Loucy (cell line): Measurements from ENCODE around the gene MACROD2.

Experiments
- CTCF ChIP-seq: fragments of 200-600 bp; sonication (generic); conservative IDR thresholded peaks from 2 replicates; pipeline ENCODE4 v1.5.1; 2014; ENCODE audit warnings: mild to moderate bottlenecking, antibody characterized with exemption, low read length
- EZH2phosphoT487 ChIP-seq: fragments of 200-600 bp; IDR thresholded peaks from 2 replicates; pipeline ENCODE4 v1.6.1; 2018; ENCODE audit warnings: antibody characterized with exemption, mild to moderate bottlenecking, moderate library complexity, borderline replicate concordance

- TF ChIP-seq CTCF = no peak
- no peak for TF ChIP-seq EZH2phosphoT487
These were observed 1679.8 kb downstream of the MACROD2 start for GRCh38 chr20:15675061-15675514.
